Left renal cortex interstitium (tissue), 4 donors: ENCODE data around the gene MCM6. TPM values are rescaled to one million over a fixed set of nuclear protein-coding genes. Genes with fewer than 3 reads are reported as not detected.
A peak's percentile ranks its signal among the peaks of the same experiment; 100 is the strongest.
"Not testable (repeated sequence)": the region's sequence is repeated elsewhere in the genome, so short reads cannot be mapped to it uniquely, and the experiment has no call there.

Experiments used
- DNase-seq, 4 donors: peaks; one replicate each; pipeline ENCODE4 v3.0.0-alpha.2; 2013; ENCODE audit warnings: low read depth in 4 of 4, low spot score in 2 of 4, missing footprints in 1 of 4
- polyA plus RNA-seq, 4 donors: library from polyadenylated mRNA; unstranded; fragments of 120-200 nt; gene quantifications; one replicate each; pipeline ENCODE4 v1.2.1, GENCODE V29; 2013; ENCODE audit not compliant: insufficient read length in 4 of 4

MCM6 gene
- polyA plus RNA-seq, 4 donors, result 58.9 to 66.8 (median 61.3) TPM

GRCh38 chr2:135825131-135825530 is 51.1 kb downstream of the MCM6 start:
- no peak for DNase-seq

DNA sequence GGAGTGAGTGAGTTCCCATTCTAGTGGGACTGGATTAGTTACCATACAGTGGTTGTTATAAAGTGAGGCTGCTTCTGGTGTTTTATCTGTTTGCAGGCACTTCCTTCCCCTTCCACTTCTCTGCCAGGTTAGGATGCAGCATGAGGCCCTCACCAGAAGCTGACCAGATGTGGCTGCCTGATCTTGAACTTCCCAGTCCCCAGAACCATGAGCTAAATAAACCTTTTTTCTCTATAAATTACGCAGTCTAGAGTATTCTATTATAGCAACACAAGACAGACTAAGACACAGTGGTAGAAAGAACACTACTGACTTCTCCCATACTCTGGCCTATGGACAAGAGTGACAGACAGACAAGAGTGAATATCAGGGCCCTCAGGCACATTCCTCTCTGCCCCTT is 53.4 kb downstream of the MCM6 start:
- DNase-seq, result no peak

- no peak for DNase-seq
Measured at GRCh38 chr2:135821190-135821589, 55.1 kb downstream of the MCM6 start.

DNA sequence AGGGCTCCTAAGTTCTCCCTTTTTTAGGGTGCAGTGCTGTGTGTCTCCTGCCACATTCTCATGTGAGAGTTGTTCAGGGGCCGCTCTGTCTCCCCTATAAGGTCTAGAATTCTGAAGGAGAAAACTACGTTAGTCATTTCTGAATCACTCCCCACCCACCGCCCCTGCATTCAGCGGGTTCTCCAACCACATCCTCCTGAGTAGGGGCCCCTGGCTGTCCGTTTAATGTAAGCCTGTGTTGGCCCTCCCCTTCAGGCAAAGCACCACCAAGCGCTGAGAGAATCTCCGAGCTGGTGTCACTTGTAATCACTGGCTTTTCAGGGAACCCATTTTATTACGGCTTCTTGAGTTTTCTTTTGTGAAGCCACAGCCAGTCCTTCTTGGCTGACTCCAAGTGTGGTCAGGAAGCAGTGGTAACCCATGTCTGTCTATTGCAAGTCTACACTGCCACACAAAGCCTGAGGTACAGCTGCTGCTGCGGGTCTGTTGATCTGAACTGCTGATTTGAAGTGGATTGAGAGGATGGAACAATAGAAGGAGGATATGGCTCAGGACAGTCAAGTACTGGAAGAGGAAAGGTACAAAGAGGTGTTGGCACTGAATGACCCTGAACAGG is 56.1 kb downstream of the MCM6 start:
- no peak for DNase-seq

DNA sequence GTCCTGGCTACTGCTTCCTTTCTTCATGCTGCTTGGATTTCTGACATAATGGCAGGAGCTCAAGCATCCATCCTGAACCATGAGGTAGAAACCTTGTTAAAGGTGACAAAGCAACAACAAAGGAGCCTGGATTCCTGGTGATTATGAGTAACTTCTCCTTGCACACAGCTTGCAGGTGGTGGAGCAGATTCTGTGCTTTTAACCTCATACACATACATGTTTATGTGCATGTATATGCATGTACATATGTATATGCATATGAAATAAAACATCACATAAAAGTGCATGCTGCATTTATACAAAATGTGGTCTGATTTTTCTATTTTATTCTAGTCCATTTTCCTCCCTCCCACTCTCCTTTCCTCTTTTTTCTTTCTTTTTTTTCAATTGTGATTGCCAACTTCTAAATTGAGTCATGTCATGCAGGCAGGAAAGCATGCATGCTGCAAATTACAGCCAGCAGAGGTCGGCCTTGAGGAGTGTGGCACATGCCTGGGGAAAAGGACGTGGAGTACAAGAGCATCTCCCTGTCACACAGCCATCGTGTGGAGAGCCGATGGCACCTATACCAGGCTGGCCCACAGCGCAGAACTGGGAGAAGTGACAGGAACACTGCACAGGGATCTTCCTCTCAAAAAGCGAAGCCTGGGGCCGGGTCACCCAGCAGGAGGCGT is 57.2 kb downstream of the MCM6 start:
- DNase-seq, result no peak

DNA sequence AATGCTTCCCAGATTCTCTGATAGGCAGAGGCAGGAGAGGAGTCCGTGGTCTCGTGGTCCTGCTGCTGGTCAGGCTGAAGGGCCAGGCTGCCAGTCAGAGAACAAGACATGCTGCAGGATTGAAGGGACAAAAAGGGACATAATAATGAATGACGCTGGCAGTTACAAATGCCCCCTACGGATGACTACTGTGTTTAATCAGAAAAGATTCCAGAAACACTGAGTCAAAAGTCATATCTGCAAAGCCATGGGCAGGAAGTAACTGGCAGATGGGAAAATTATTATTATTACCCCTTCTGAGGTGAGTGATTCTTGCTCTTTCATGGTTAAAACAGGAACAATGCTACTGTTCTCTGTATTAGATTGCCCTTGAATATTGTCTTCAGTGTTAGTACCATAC is 58.3 kb downstream of the MCM6 start:
- DNase-seq, result no peak

DNA sequence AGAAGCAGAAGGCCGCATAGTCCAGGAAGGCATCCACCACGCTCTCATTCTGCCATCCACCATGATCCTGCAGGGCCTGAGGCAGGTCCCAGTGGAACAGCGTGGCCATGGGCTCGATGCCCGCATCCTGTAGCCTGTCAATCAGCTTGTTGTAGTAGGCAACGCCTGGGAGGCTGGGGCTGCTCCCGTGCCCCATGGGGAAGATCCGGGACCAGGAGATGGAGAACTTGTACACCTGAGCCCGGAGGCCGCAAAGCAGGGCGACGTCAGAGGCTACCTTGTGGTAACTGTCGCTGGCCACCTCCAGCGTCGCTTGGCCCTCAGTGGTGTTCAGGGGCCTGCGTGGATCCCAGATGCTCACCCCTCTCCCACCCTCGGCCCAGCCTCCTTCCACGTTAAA is 58.8 kb downstream of the MCM6 start:
- DNase-seq, result no peak

GRCh38 chr2:135815269-135815668 is 61.0 kb downstream of the MCM6 start:
- DNase-seq, result no peak

- DNase-seq, result no peak
Measured at GRCh38 chr2:135812907-135813511, 63.2 kb downstream of the MCM6 start.

DNA sequence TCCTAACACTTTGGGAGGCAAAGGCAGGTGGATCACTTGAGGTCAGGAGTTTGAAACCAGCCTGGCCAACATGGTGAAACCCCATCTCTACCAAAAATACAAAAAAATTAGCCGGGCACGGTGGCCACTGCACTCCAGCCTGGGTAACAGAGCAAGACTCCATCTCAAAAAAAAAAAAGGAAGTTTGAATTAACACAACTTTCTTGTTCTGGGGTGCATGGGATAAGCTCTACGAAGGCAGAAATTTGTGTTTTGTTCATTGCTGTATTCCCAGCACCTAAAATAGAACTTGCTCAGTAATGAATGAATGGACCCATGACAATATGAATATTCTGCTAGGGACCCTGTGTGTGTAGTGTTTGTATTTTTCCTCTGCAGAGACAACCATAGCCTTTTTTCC is 68.4 kb downstream of the MCM6 start:
- not testable (repeated sequence) for DNase-seq

GRCh38 chr2:135803278-135803677 is 73.0 kb downstream of the MCM6 start:
- no peak for DNase-seq

GRCh38 chr2:135802350-135802749 is 73.9 kb downstream of the MCM6 start:
- no peak for DNase-seq

DNA sequence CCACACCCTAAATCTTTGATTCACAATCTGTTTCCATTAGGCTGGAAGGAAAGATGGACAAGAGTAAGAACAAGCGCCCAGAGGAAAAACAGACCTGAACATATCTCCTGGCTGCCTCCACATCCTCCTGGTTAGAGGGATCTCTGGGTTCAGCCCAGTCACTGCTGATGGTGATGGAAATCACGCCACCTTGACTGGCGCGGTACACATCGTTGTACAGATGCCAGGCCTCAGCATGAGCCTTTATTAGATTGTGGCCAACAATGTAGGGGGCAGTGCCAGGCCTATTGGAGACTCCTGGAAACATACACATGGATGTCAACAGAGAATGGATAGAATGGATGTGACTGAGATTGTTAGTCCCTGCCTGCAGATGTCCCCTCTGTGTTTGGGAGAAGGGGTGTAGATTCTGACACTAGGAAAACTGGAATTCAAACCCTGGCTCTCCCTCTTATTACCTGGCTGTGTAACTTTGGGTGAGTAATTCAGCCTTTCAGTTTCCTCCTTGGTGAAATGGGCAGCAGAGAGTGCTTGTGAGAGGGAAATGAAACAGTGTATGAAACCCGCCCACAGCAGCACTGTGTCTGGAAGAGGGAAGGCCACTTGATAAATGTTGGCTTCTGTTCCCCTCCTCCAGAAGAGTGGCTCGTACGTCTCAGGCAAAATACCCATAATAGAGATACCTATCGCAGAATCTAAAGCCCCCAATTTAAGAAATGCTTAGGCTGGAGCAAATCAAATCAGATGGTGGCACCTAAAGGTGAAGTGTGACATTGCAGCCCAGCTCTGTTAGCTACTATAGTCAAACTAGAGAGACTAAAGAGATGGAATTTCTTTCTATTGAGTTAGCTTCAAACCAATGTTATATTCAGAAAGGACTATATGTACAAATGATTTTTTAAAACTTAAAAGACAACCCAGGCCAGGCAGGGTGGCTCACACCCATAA is 75.5 kb downstream of the MCM6 start:
- DNase-seq, result no peak

DNA sequence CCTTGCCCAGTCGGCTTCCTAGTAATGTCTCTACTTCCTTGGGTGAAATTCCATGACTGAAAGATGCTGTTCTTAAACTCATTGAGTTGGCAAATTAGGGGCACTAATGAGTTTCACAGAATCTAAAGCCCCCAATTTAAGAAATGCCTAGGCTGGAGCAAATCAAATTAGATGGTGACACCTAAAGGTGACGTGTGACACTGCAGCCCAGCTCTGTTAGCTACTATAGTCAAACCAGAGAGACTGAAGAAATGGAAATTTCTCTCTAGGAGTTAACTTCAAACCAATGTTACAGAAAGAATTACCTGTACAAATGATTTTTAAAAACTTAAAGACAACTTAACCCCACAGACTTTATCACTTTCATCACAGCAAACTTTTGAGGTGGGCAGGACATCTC is 76.5 kb downstream of the MCM6 start:
- DNase-seq, result no peak

DNA sequence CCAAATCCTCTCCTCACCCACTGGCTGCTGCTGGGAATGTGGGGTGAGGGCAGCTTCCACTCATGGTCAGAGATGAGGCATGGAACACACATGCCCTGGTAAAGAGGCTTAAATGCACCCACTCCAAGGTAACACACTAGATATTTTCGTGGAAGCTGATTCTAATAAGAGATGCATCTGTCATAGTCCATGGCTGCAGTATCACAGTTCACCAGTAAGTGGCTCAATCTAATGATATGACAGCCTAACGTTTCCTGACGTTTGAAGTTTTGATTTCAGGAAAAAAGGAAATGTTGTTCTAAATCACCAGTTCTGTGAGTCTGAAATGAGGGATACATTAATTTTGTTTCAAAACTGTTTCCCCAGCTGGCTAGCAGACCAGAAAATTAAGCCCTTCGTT is 77.5 kb downstream of the MCM6 start:
- DNase-seq, result no peak

DNA sequence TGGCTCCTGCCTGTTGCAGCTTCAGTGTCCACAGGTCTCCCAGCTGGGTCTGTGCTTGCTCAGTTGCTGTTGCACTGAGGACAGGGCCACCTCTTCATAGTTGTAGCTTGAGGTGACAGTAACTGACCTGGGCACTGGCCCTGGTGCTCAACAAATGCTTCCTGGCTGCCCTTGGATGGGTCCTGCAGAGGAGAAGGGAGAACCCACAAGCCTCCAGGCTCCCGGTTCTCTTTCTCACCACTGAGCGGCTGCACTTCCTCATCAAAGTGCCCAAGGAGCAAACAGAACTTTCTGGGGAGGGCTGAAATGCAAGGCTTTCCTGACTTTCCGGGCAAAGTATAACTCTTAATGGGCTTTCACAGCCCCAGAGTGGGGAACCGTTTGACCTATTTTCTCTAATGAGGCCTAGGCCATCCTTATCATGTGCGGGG is 78.0 kb downstream of the MCM6 start:
- no peak for DNase-seq

DNA sequence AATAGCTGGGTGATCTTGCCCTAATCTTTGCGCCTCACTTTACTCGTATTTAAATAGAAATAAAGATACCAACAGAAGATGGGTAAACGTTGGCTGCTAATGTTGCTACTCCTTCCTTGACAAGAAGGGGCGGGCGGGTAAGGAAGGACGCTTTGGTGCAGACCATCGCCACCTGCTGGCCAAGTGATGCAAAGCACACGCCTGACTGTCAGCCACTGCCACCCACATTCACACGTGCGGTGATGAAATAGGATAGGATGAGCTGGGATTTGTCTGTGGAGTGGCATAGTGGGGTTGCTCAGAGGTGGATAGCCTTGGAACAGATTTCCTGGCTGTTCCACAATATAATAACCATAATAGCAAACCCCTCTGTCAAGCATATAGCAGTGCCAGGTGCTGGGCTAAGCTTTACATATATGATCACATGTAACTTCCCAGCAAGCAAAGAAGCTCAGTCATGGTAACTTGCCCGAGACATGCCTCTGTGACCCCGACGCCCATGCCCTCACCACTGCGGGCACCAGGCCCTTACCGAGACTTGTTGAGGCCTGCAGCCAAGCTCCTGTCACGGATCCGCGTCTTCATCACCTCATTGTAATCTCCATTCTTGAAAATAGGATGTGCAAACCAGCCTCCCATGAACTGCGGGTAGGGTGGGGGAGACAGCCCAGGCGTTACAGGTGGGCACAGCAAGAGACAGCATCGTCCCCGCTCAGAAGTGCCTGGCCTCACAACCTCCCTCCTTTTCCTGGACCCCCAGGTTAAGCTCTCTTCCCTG is 78.6 kb downstream of the MCM6 start:
- DNase-seq, result peak in 3 of 4 donors; percentile 15 to 40 (median 18)

DNA sequence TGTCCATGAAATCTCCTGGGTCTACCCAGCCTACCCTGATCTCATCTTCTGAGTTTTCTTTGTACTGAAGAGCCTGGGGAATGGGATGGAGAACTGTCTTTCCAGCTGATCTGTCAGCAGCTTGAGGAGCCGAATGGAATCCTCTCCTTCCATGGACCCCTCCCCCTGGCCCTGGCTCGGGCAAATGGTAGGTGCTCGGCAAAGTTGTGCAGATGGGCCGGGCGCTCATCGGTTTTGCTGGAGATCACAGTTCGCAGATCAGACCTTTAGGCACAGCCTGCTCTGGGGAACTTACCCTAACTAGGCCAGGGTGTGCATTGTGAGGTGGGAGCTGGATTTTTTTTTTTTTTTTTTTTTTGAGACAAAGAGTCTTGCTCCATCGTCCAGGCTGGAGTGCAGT is 79.6 kb downstream of the MCM6 start:
- no peak for DNase-seq

GRCh38 chr2:135795641-135796040 is 80.6 kb downstream of the MCM6 start:
- DNase-seq, result not testable (repeated sequence)
